SK-N-SH (cell line): ENCODE results near the gene SMARCE1. TPM values are rescaled to one million over a fixed set of nuclear protein-coding genes. Genes with fewer than 3 reads are reported as not detected.

ENCODE experiments used
- CTCF ChIA-PET: fragments of 300-600, 350-600 bp; formaldehyde crosslinking; extraction: SDS; loops from one replicate; lab custom pipeline; 2021; lab: Yijun Ruan, JAX
- POLR2A ChIA-PET: fragments of 350-600 bp; sonication (Branson Sonifier 250); formaldehyde crosslinking; extraction: SDS; loops from one replicate; lab custom pipeline; 2020; ENCODE audit warnings: antibody characterized with exemption, inconsistent platforms; lab: Yijun Ruan, JAX
- DNase-seq: peaks from one replicate; pipeline ENCODE4 v3.0.0; 2012
- H2AFZ ChIP-seq: fragments of 200-600 bp; sonication (generic); 2 replicates; pipeline ENCODE4 v1.8.1; 2016; ENCODE audit warnings: antibody characterized with exemption, mild to moderate bottlenecking, low read depth
- H3F3A ChIP-seq: fragments of 200-600 bp; sonication (generic); replicated peaks from 2 replicates; pipeline ENCODE3; 2016; ENCODE audit warnings: antibody characterized with exemption, mild to moderate bottlenecking; ENCODE audit not compliant: insufficient read depth
- H3K27ac ChIP-seq, 2 experiments: fragments of 200-500 bp in 1 of 2; fragments of 200-600 bp in 1 of 2; sonication (Bioruptor generic) in 1 of 2; sonication (generic), shearing (Covaris generic) in 1 of 2; 2 replicates each; pipeline versions ENCODE4 v1.5.1 to v1.6.1; 2014 to 2016; ENCODE audit warnings: low read depth in 2 of 2, inconsistent platforms in 1 of 2, low read length in 1 of 2, mild to moderate bottlenecking in 1 of 2, mixed read lengths in 1 of 2
- H3K27me3 ChIP-seq: fragments of 200-600 bp; sonication (generic), shearing (Covaris generic); 2 replicates; pipeline ENCODE4 v1.6.1; 2016; ENCODE audit warnings: mixed run types; ENCODE audit not compliant: insufficient read depth
- H3K36me3 ChIP-seq, 2 experiments: fragments of 200-500 bp in 1 of 2; fragments of 200-600 bp in 1 of 2; sonication (Bioruptor generic) in 1 of 2; sonication (generic) in 1 of 2; replicated peaks in 1 of 2; 2 replicates each; pipeline versions ENCODE3 to v1.5.1; 2014 to 2016; ENCODE audit warnings: low read length in 1 of 2, mild to moderate bottlenecking in 1 of 2; ENCODE audit not compliant: insufficient read depth in 2 of 2, control insufficient read depth in 1 of 2
- H3K4me1 ChIP-seq, 2 experiments: fragments of 200-500 bp in 1 of 2; fragments of 200-600 bp in 1 of 2; sonication (Bioruptor generic) in 1 of 2; sonication (generic), shearing (Covaris generic) in 1 of 2; 2 replicates each; pipeline versions ENCODE4 v1.5.1 to v1.6.1; 2014 to 2016; ENCODE audit warnings: low read depth in 1 of 2, low read length in 1 of 2, mixed run types in 1 of 2; ENCODE audit not compliant: insufficient read depth in 2 of 2, control insufficient read depth in 1 of 2
- H3K4me2 ChIP-seq: fragments of 200-600 bp; sonication (generic), shearing (Covaris generic); 2 replicates; pipeline ENCODE4 v1.6.1; 2017; ENCODE audit warnings: mixed run types
- H3K4me3 ChIP-seq, 2 experiments: fragments of 200-500 bp in 1 of 2; fragments of 200-600 bp in 1 of 2; sonication (Bioruptor generic) in 1 of 2; sonication (generic), shearing (Covaris generic) in 1 of 2; 2 replicates each; pipeline versions ENCODE4 v1.5.1 to v1.8.1; 2014 to 2016; ENCODE audit warnings: low read depth in 2 of 2, inconsistent platforms in 1 of 2, low read length in 1 of 2, mild to moderate bottlenecking in 1 of 2, mixed read lengths in 1 of 2, moderate library complexity in 1 of 2
- H3K79me2 ChIP-seq: fragments of 200-600 bp; sonication (generic); 2 replicates; pipeline ENCODE4 v1.8.1; 2017; ENCODE audit warnings: mild to moderate bottlenecking; ENCODE audit not compliant: insufficient read depth
- H3K9ac ChIP-seq: fragments of 200-600 bp; sonication (generic); 2 replicates; pipeline ENCODE4 v1.6.1; 2017; ENCODE audit warnings: mixed run types
- H3K9me2 ChIP-seq: fragments of 200-600 bp; sonication (generic); 2 replicates; pipeline ENCODE4 v1.6.1; 2017; ENCODE audit warnings: mixed run types
- H3K9me3 ChIP-seq: fragments of 200-600 bp; sonication (generic); 2 replicates; pipeline ENCODE4 v1.6.1; 2017; ENCODE audit warnings: mixed run types, mild to moderate bottlenecking, moderate library complexity
- H4K20me1 ChIP-seq: fragments of 200-600 bp; sonication (generic); 2 replicates; pipeline ENCODE4 v1.6.1; 2017; ENCODE audit warnings: mild to moderate bottlenecking, mixed run types; ENCODE audit not compliant: insufficient read depth
- CHD2 ChIP-seq: fragments of 150-350 bp; IDR thresholded peaks from 2 replicates; pipeline ENCODE4 v1.6.1; 2018; ENCODE audit warnings: low read length; ENCODE audit not compliant: partially characterized antibody
- ELF1 ChIP-seq: IDR thresholded peaks from 2 replicates; pipeline ENCODE4 v1.4.0; 2012
- EZH2phosphoT487 ChIP-seq: fragments of 200-600 bp; sonication (generic); IDR thresholded peaks from 2 replicates; pipeline ENCODE4 v1.6.1; 2017; ENCODE audit warnings: low read depth, mixed run types, mild to moderate bottlenecking, antibody characterized with exemption, moderate library complexity, borderline replicate concordance
- FOSL2 ChIP-seq: IDR thresholded peaks from 2 replicates; pipeline ENCODE4 v1.4.0; 2012; ENCODE audit warnings: low read depth, mild to moderate bottlenecking, moderate library complexity, borderline replicate concordance
- GATA2 ChIP-seq: sonication (generic); formaldehyde crosslinking; IDR thresholded peaks from 2 replicates; pipeline ENCODE4 v1.5.0; 2020; ENCODE audit warnings: mild to moderate bottlenecking, missing genetic modification reagents
- IRF3 ChIP-seq: fragments of 150-350 bp; IDR thresholded peaks from 2 replicates; pipeline ENCODE4 v1.6.1; 2016; ENCODE audit warnings: mild to moderate bottlenecking, low read depth, low read length
- JUND ChIP-seq: IDR thresholded peaks from 2 replicates; pipeline ENCODE4 v1.4.0; 2012
- MEF2A ChIP-seq: IDR thresholded peaks from 2 replicates; pipeline ENCODE4 v1.4.0; 2012; ENCODE audit warnings: low read depth, borderline replicate concordance
- NFIC ChIP-seq: IDR thresholded peaks from 2 replicates; pipeline ENCODE4 v1.4.0; 2012; ENCODE audit warnings: borderline replicate concordance
- NRF1 ChIP-seq: IDR thresholded peaks from 2 replicates; pipeline ENCODE4 v1.6.1; 2012; ENCODE audit warnings: low read depth, mild to moderate bottlenecking, low read length
- POLR2AphosphoS5 ChIP-seq: IDR thresholded peaks from 2 replicates; pipeline ENCODE4 v1.6.1; 2012; ENCODE audit warnings: low read depth, low read length
- RAD21 ChIP-seq: IDR thresholded peaks from 2 replicates; pipeline ENCODE4 v1.6.1; 2012; ENCODE audit warnings: mild to moderate bottlenecking, low read length
- RCOR1 ChIP-seq: fragments of 150-350 bp; IDR thresholded peaks from 2 replicates; pipeline ENCODE4 v1.6.1; 2017; ENCODE audit warnings: antibody characterized with exemption, low read length
- RFX5 ChIP-seq: IDR thresholded peaks from 2 replicates; pipeline ENCODE4 v1.6.1; 2012; ENCODE audit warnings: mild to moderate bottlenecking, improper control_type of control experiment, low read length
- TAF1 ChIP-seq: IDR thresholded peaks from 2 replicates; pipeline ENCODE4 v1.6.1; 2012; ENCODE audit warnings: low read depth, mild to moderate bottlenecking, low read length, moderate library complexity, borderline replicate concordance
- TCF12 ChIP-seq: IDR thresholded peaks from 2 replicates; pipeline ENCODE4 v1.4.0; 2012
- TEAD4 ChIP-seq: IDR thresholded peaks from 2 replicates; pipeline ENCODE4 v1.4.0; 2012; ENCODE audit warnings: mild to moderate bottlenecking, borderline replicate concordance; ENCODE audit not compliant: insufficient read depth
- YY1 ChIP-seq: IDR thresholded peaks from 2 replicates; pipeline ENCODE4 v1.4.0; 2012; ENCODE audit warnings: low read depth, mild to moderate bottlenecking
- ZBTB33 ChIP-seq: IDR thresholded peaks from 2 replicates; pipeline ENCODE4 v1.4.0; 2012; ENCODE audit warnings: low read depth, borderline replicate concordance
- WGBS: methylation state at CpG from one replicate; pipeline ENCODE4 v1.1.6; 2017; ENCODE audit warnings: low lambda C conversion rate; 5-methylcytosine and 5-hydroxymethylcytosine counted together
- polyA plus RNA-seq, 3 experiments: library from polyadenylated mRNA; depleted of rRNA; stranded (reverse); fragments of >200 nt; gene quantifications; 2 replicates each; pipeline ENCODE4 v1.2.3, GENCODE V29; 2012
- TF ChIP-seq, protein P1 (sequence below): fragments of 150-350 bp; IDR thresholded peaks from 2 replicates; pipeline ENCODE4 v1.6.1; 2017; ENCODE audit warnings: antibody characterized with exemption, low read length, low read depth, borderline replicate concordance
- TF ChIP-seq, protein P2 (sequence below): IDR thresholded peaks from 2 replicates; pipeline ENCODE4 v1.4.0; 2012; ENCODE audit warnings: low read depth
- TF ChIP-seq, protein P3 (sequence below): IDR thresholded peaks from 2 replicates; pipeline ENCODE4 v1.6.1; 2012; ENCODE audit warnings: mild to moderate bottlenecking, low read depth, low read length, moderate library complexity

The SMARCE1 gene
- polyA plus RNA-seq, 1 of the 3 experiments (the other 2 are of a cell fraction), result 45.9 TPM

GRCh38 chr17:40621578-40621977 lies 26.0 kb downstream of the SMARCE1 start:
- Histone ChIP-seq H3K27ac (no peak overlapping the region), H3K4me1 (peaks cover 0 to 5% of the 10 kb centered on the region in 2 experiments; a peak in 1 of 4 replicates), H3K79me2 (no peaks in the 10 kb centered on the region), H3K36me3 (no peaks in the 10 kb centered on the region), H3K4me3 (no peak overlapping the region), H3K9ac (no peak overlapping the region), H3K27me3 (peaks cover 25% of the 10 kb centered on the region; the same call in 1 of the 2 replicates), H3K9me3 (no peaks in the 10 kb centered on the region), H3F3A (peaks cover 12% of the 10 kb centered on the region), H3K4me2 (no peak overlapping the region), H2AFZ (no peak overlapping the region), H4K20me1 (no peaks in the 10 kb centered on the region), H3K9me2 (no peaks in the 10 kb centered on the region)
- ChIA-PET CTCF (interaction anchor here (1.3 to 4.7 kb wide), 3 partner anchors 9 to 170 kb away, joined by 3 to 37 read pairs (median 26); no protein-coding TSS in a partner anchor), POLR2A (no interaction called here)
- no peak for DNase-seq
- TF ChIP-seq ELF1, result no peak
- TF ChIP-seq, protein P1, sequence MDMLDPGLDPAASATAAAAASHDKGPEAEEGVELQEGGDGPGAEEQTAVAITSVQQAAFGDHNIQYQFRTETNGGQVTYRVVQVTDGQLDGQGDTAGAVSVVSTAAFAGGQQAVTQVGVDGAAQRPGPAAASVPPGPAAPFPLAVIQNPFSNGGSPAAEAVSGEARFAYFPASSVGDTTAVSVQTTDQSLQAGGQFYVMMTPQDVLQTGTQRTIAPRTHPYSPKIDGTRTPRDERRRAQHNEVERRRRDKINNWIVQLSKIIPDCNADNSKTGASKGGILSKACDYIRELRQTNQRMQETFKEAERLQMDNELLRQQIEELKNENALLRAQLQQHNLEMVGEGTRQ, result no peak
- no peak for TF ChIP-seq RAD21
- TF ChIP-seq NFIC, result no peak
- TF ChIP-seq POLR2AphosphoS5, result no peak
- TF ChIP-seq NRF1, result no peak
- no peak for TF ChIP-seq FOSL2
- TF ChIP-seq RFX5, result no peak
- no peak for TF ChIP-seq EZH2phosphoT487
- no peak for TF ChIP-seq GATA2
- TF ChIP-seq TEAD4, result no peak
- TF ChIP-seq MEF2A, result no peak
- TF ChIP-seq RCOR1, result no peak
- TF ChIP-seq, protein P2, sequence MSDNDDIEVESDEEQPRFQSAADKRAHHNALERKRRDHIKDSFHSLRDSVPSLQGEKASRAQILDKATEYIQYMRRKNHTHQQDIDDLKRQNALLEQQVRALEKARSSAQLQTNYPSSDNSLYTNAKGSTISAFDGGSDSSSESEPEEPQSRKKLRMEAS, result no peak
- no peak for TF ChIP-seq IRF3
- no peak for TF ChIP-seq YY1
- WGBS, result 52% methylated on average over 8 of the region's 8 CpGs

DNA sequence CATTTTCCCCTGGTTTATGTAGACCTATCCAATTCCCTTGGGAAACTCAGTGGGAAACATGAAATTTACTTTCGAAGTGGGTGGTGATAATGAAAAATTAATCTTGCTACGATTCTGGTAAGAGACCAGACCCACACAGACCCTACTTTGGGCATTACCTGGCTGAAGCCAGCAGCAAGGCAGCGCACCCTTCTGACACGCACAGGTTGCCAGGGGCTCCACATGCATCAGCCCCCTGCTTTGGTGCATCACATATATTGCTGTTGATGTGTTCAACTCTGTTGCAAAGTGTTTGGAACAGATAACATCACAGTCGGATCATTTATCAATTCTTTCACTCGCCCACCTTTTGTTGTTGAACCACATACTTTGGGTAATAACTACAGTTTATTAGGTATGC lies 26.6 kb downstream of the SMARCE1 start:
- no peak for DNase-seq
- peaks cover 28% of the 10 kb centered on the region; the same call in 1 of the 2 replicates for H3K27me3 ChIP-seq
- no peak overlapping the region for H3K9ac ChIP-seq
- no peak overlapping the region for H3K27ac ChIP-seq
- H3K4me3 ChIP-seq, result no peak overlapping the region
- peaks cover 12% of the 10 kb centered on the region for H3F3A ChIP-seq
- H3K4me1 ChIP-seq, result peaks cover 0 to 5% of the 10 kb centered on the region in 2 experiments; a peak in 1 of 4 replicates
- ChIA-PET CTCF (interaction anchor here (1.2 to 4.7 kb wide), 10 partner anchors 9 to 1042 kb away, joined by 3 to 37 read pairs (median 6); partner anchors contain the start of gene SMARCE1), POLR2A (no interaction called here)
- H3K4me2 ChIP-seq, result no peak overlapping the region
- H3K9me2 ChIP-seq, result no peaks in the 10 kb centered on the region
- no peaks in the 10 kb centered on the region for H3K36me3 ChIP-seq
- no peaks in the 10 kb centered on the region for H3K9me3 ChIP-seq
- 63% methylated on average over 6 of the region's 6 CpGs for WGBS
- H3K79me2 ChIP-seq, result no peaks in the 10 kb centered on the region
- no peaks in the 10 kb centered on the region for H4K20me1 ChIP-seq
- no peak overlapping the region for H2AFZ ChIP-seq
- no peak for TF ChIP-seq RCOR1
- no peak for TF ChIP-seq EZH2phosphoT487
- TF ChIP-seq, protein P3, sequence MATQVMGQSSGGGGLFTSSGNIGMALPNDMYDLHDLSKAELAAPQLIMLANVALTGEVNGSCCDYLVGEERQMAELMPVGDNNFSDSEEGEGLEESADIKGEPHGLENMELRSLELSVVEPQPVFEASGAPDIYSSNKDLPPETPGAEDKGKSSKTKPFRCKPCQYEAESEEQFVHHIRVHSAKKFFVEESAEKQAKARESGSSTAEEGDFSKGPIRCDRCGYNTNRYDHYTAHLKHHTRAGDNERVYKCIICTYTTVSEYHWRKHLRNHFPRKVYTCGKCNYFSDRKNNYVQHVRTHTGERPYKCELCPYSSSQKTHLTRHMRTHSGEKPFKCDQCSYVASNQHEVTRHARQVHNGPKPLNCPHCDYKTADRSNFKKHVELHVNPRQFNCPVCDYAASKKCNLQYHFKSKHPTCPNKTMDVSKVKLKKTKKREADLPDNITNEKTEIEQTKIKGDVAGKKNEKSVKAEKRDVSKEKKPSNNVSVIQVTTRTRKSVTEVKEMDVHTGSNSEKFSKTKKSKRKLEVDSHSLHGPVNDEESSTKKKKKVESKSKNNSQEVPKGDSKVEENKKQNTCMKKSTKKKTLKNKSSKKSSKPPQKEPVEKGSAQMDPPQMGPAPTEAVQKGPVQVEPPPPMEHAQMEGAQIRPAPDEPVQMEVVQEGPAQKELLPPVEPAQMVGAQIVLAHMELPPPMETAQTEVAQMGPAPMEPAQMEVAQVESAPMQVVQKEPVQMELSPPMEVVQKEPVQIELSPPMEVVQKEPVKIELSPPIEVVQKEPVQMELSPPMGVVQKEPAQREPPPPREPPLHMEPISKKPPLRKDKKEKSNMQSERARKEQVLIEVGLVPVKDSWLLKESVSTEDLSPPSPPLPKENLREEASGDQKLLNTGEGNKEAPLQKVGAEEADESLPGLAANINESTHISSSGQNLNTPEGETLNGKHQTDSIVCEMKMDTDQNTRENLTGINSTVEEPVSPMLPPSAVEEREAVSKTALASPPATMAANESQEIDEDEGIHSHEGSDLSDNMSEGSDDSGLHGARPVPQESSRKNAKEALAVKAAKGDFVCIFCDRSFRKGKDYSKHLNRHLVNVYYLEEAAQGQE, result no peak
- no peak for TF ChIP-seq TCF12
- TF ChIP-seq NRF1, result no peak
- no peak for TF ChIP-seq JUND
- no peak for TF ChIP-seq CHD2
- no peak for TF ChIP-seq ZBTB33
- no peak for TF ChIP-seq TAF1
